Osteocyte (in vitro differentiated cells): Measurements from ENCODE around the gene CPNE8. TPM values are rescaled to one million over a fixed set of nuclear protein-coding genes. Genes with fewer than 3 reads are reported as not detected.

Experiments used
- DNase-seq: peaks from one replicate; pipeline ENCODE4 v3.0.0; 2021; ENCODE audit warnings: mixed read lengths; ENCODE audit not compliant: unreplicated experiment; ENCODE audit errors: extremely low spot score
- H3K27ac Mint-ChIP-seq: one replicate; pipeline ENCODE4 v1.8.0; 2021; ENCODE audit warnings: mild to moderate bottlenecking, mixed read lengths; ENCODE audit not compliant: unreplicated experiment
- H3K27me3 Mint-ChIP-seq: one replicate; pipeline ENCODE4 v1.8.0; 2021; ENCODE audit warnings: mixed read lengths; ENCODE audit not compliant: unreplicated experiment
- H3K36me3 Mint-ChIP-seq: one replicate; pipeline ENCODE4 v1.8.0; 2021; ENCODE audit warnings: mixed read lengths; ENCODE audit not compliant: unreplicated experiment
- H3K4me1 Mint-ChIP-seq: one replicate; pipeline ENCODE4 v1.8.0; 2021; ENCODE audit warnings: mixed read lengths; ENCODE audit not compliant: unreplicated experiment
- H3K4me3 Mint-ChIP-seq: one replicate; pipeline ENCODE4 v1.8.0; 2021; ENCODE audit warnings: mild to moderate bottlenecking, moderate library complexity, mixed read lengths; ENCODE audit not compliant: unreplicated experiment
- H3K9me3 Mint-ChIP-seq: one replicate; pipeline ENCODE4 v1.8.0; 2021; ENCODE audit warnings: mixed read lengths; ENCODE audit not compliant: unreplicated experiment
- total RNA-seq: library from RNA; stranded (reverse); gene quantifications from 2 replicates; pipeline ENCODE4 v1.2.1, GENCODE V29; 2021
- TF ChIP-seq, protein P1 (sequence below): fragments of 200-600 bp; sonication (generic); IDR thresholded peaks from 2 replicates; pipeline ENCODE4 v1.5.0; 2021; ENCODE audit warnings: antibody characterized with exemption, mild to moderate bottlenecking, moderate library complexity

Gene CPNE8
- total RNA-seq, 1 donor from 2014 or later, result 8.7 TPM

DNA sequence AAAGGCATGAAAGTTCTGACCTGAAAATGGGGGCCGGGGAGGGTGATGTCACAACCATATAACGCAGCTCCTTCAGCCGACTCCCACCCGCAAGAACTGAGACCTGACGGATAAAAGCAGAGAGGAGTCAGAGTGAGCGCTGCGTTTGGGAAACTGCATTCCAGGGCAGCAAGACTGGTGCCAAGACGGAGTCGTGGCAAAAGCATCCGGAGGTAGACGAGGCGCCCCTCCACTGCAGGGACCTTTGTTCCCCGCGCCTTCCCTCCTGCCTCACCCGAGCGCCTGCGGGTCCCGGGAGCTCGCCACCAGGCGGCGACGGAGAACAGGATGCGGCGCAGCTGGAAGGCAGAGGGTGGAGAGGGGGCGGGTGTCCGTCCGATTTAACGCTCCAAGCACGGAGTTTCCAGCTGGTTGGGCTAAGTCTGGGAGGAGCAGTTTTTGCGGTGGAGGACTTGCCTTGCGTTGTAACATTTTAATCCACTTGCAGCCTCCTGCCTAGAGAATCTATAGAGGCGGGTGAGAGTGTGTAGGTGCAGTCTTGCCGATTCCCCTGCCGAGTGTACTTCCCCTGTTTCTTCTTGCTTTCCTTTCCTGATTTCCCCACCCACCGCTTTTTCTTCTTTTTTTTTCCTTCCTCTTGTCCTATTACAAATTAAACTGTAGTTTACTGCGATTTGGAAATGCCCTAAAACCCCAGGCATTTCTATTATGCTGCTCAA lies 1.2 kb upstream of the CPNE8 start:
- peaks cover 24% of the 10 kb centered on the region for H3K27me3 Mint-ChIP-seq
- TF ChIP-seq, protein P1, sequence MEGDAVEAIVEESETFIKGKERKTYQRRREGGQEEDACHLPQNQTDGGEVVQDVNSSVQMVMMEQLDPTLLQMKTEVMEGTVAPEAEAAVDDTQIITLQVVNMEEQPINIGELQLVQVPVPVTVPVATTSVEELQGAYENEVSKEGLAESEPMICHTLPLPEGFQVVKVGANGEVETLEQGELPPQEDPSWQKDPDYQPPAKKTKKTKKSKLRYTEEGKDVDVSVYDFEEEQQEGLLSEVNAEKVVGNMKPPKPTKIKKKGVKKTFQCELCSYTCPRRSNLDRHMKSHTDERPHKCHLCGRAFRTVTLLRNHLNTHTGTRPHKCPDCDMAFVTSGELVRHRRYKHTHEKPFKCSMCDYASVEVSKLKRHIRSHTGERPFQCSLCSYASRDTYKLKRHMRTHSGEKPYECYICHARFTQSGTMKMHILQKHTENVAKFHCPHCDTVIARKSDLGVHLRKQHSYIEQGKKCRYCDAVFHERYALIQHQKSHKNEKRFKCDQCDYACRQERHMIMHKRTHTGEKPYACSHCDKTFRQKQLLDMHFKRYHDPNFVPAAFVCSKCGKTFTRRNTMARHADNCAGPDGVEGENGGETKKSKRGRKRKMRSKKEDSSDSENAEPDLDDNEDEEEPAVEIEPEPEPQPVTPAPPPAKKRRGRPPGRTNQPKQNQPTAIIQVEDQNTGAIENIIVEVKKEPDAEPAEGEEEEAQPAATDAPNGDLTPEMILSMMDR, result peak; percentile 95
- H3K4me3 Mint-ChIP-seq, result peak overlapping the region; percentile 96
- H3K9me3 Mint-ChIP-seq, result no peaks in the 10 kb centered on the region
- H3K4me1 Mint-ChIP-seq, result peaks cover 21% of the 10 kb centered on the region
- DNase-seq, result peak; percentile 95
- peak overlapping the region; percentile 89 for H3K27ac Mint-ChIP-seq
- H3K36me3 Mint-ChIP-seq, result no peaks in the 10 kb centered on the region

DNA sequence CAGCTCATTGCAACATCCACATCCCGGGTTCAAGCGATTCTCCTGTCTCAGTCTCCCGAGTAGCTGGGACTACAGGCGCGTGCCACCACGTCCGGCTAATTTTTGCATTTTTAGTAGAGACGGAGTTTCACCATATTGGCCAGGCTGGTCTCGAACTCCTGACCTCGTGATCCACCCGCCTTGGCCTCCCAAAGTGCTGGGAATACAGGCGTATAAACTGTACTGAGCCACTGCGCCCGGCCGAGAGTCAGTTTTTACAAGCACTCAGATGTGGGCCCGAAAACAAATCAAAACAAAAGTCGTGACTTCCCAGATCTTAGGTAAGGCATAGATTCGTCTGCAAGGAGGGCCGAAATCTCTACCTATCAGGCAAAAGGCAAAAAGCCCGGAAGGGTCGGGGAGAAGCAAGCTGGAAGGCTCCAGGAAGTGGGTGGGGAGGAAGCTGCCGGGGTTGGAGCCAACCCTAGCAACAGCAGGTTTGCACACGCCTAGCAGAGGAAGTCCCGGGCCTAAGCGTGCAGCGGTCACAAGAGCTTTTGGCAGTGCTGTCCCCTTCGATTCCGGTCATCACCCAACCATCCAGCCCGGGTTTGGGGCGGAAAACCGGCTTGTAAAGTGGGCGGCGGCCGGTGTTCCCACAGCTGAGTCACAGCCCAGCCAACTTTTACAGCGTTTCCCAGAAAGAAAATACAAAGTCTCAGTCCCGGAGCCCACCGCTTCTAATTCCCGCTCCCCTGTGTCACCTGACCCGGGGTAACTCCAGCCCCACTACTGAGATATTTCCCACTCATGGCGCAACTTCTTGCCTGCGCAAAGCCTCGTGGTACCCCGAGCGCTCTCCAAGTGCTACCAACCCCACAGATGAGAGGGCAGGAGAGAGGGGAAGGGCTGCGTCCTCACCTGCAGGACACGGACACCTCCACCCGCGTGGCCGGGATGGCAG lies 583 bp downstream of the CPNE8 start:
- DNase-seq, result peak; percentile 85
- peaks cover 11% of the 10 kb centered on the region for H3K27me3 Mint-ChIP-seq
- no peaks in the 10 kb centered on the region for H3K36me3 Mint-ChIP-seq
- H3K27ac Mint-ChIP-seq, result peak overlapping the region; percentile 96
- H3K9me3 Mint-ChIP-seq, result no peaks in the 10 kb centered on the region
- peak overlapping the region; percentile 96 for H3K4me3 Mint-ChIP-seq
- peaks cover 21% of the 10 kb centered on the region for H3K4me1 Mint-ChIP-seq
- TF ChIP-seq, protein P1, result no peak

DNA sequence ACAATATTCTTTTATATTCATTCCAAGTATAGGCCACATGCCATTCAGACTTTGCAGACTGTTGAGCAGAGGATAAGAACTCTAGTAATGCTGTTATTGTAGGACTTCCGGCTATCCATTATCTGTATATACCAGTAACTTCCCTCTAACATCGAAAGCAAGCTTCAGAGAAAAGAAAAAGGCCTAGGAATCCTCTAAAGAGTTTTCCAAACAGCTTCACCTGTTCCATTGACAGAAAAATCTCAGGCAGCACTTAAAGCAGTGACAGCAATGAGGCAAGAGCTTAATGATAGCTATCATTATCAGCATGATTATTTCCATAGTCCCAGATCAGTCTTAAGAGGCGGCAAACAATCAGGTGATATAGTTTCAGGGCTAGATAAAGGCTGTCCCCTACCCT lies 1.8 kb downstream of the CPNE8 start:
- no peak overlapping the region for H3K27ac Mint-ChIP-seq
- peak overlapping the region; percentile 96 for H3K4me3 Mint-ChIP-seq

DNA sequence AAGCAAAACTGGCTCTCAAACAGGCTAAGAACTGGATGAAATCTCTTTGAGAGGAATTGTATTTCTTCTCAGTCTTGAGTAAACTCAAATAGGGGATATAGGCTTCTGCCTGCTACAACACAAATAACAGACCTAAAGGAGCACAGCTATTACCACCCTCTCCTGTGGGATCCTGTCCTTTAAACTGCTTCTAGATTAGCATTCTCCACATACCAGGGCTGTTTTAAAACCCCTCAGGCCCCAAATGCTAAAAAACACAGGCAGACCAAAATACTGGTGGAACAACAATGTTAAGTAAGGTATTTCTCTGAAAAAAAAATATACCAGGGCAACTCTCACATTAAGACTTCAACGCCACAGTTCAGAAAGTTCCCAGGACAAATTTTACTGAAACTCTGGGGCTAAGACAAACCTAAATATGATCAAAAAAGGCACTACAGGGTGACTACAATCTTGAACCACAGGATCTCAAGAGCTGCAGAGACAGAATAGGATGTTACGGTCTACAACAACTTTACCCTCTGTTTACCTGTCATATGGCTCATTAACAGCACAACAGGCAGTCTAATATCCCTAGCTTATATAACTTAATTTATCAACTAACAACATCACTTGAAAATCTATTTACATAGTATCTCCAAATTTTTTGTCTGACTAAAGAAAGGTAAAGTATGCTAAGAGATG lies 7.2 kb downstream of the CPNE8 start:
- TF ChIP-seq, protein P1, result no peak
- Mint-ChIP-seq H3K27ac (peak overlapping the region; percentile 72), H3K9me3 (no peaks in the 10 kb centered on the region), H3K27me3 (no peaks in the 10 kb centered on the region), H3K4me1 (peaks cover 14% of the 10 kb centered on the region), H3K36me3 (no peaks in the 10 kb centered on the region), H3K4me3 (no peak overlapping the region)
- DNase-seq, result no peak

More for the DNA sequence above, 1.8 kb downstream of the CPNE8 start:
- Mint-ChIP-seq H3K9me3 (no peaks in the 10 kb centered on the region), H3K36me3 (no peaks in the 10 kb centered on the region), H3K27me3 (peaks cover 2% of the 10 kb centered on the region), H3K4me1 (peaks cover 24% of the 10 kb centered on the region)
- no peak for DNase-seq
- TF ChIP-seq, protein P1, result no peak
